NCI-H1105 treated with DMSO at 0.1 percent for 48 hours (cell line): ENCODE measurements around the gene C17orf67.
"Not testable (repeated sequence)": the region's sequence is repeated elsewhere in the genome, so short reads cannot be mapped to it uniquely, and the experiment has no call there.

Experiments used
- DNase-seq: peaks from one replicate; lab custom pipeline; 2025; lab: John Stamatoyannopoulos, UW

Gene C17orf67

DNA sequence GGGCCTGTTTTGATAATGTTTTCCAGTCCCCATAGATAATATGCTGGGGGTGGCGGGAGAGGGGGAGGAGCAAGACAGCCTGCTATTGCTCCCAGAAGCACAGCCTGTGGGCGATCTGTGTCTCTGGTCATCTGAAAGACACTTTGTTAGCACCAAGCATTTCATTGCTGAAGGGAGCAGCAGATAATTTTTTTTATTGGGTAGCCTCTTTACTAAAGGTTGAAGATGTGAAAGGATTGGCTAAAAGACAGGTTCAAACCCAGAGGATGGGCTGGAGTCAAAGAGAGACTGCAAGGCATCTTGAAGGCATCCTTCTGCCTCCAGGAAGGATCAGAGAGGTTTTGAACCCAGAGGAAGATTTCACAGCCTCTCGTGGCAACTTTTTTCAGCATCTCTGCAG lies 60.6 kb downstream of the C17orf67 start:
- no peak for DNase-seq

GRCh38 chr17:56772442-56772841 lies 61.3 kb downstream of the C17orf67 start:
- no peak for DNase-seq

DNA sequence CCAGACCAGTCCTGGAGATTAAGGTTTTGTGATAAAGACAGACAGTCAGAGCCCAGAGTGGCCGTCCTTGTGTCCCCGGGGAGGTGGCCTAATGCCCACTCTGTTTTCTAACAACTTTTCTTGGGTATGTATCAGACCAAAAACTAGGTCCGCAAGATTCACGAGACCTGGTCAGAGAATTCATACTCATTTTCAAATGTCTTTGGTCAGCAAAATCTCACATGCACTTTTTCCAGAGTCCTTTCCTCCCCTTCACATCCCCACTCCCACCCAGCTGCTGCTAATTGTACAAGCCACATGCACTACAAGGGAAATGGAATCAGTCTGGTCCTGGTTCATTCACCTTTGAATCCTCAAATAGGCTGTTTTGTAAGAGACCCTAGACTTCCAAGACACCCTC lies 61.7 kb downstream of the C17orf67 start:
- DNase-seq, result no peak

GRCh38 chr17:56771563-56771962 lies 62.2 kb downstream of the C17orf67 start:
- no peak for DNase-seq

DNA sequence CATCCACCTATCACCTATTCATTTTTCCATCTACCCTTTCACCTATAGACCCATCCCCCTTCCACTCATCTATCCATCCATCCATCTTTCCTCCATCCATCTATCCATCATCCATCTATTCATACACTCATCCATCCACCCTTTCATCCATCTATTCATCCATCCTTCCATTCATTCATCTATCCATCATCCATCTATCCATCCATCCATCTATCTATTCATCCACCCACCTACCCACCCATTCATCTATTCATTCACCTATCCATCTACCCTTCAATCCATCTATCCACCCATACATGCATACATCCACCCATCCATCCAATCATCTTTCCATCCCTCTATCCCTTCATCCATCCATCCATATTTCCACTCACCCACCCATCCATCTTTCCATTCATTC lies 63.3 kb downstream of the C17orf67 start:
- no peak for DNase-seq

GRCh38 chr17:56765449-56765848 lies 68.3 kb downstream of the C17orf67 start:
- no peak for DNase-seq

- DNase-seq, result no peak
Observed at GRCh38 chr17:56762988-56763387, 70.7 kb downstream of the C17orf67 start.

DNA sequence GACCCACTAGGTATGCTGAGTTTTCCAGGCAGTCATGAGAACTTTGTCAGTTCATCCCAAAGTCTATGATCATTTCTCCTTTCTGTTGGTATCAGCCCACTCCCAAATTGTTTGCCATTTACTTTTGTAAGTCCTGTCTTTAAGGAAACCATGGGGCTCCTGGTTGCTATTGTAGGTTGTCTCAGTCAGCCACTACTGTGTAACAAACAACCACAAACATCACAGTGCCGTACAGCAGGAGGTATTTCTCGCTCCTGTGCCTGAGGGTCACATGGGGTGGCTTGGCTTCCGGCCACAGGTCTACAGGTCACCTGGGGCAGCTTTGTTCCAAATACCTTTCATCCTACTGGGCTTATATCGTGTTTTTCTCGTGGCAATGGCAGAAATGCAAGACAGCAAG lies 71.6 kb downstream of the C17orf67 start:
- no peak for DNase-seq

GRCh38 chr17:56761387-56761786 lies 72.3 kb downstream of the C17orf67 start:
- no peak for DNase-seq

GRCh38 chr17:56757611-56758010 lies 76.1 kb downstream of the C17orf67 start:
- not testable (repeated sequence) for DNase-seq

DNA sequence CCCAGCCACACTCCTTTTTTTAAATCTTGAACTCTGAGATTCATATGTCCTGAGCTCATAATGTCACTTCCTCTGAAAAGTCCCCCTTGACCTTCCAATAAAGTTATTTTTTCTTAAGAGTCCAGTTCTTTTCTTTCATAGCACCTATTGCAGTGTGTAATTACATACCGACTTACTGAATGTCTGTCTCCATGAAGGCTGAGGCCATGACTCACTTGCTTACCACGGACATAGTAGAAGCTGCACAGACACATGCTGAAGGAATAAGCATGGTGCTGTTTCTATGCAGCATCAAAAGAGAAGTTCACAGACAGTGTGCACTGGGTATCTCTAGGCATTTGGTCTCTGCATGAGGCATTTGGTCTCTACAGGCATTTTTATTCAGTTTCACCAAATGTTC lies 77.2 kb downstream of the C17orf67 start:
- DNase-seq, result no peak

- no peak for DNase-seq
Observed at GRCh38 chr17:56755310-56755709, 78.4 kb downstream of the C17orf67 start.

DNA sequence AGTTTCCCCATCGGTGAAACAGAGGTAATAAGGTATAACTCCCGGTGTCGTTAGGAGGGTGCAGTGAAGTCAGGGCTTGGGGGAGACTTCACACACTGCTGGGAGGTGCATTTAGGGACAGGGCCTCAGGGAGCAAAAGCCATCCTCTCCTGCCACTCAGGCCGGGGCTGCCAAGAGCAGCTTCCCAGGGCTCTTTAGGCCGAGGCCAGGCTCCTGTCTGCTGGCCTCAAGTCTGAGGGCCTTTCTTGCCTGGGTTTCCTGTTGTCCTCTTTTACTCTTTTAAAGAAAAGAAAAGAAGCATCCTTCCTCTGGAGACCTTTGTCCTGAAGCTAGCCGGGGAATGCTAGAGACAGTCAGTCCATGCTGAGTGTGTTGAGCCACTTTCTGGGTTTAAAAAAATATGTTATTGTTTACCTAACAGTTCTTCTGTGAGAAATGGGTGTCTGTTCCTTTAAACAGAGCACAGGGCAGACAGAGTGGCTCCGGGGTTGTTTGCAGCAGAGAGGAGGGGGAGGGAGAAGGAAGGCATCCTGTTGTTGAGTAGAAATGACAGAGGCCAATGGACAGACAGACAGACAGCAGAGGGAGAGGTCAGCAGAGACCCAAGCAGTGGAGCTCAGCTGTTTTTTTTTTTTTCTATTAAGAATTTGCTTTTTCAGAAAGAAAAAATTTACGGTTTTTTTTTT lies 79.1 kb downstream of the C17orf67 start:
- no peak for DNase-seq

GRCh38 chr17:56752263-56752836 lies 81.4 kb downstream of the C17orf67 start:
- DNase-seq, result peak; percentile 12

GRCh38 chr17:56751145-56751738 lies 82.5 kb downstream of the C17orf67 start:
- no peak for DNase-seq

- DNase-seq, result no peak
Observed at GRCh38 chr17:56744721-56745120, 89.0 kb downstream of the C17orf67 start.

DNA sequence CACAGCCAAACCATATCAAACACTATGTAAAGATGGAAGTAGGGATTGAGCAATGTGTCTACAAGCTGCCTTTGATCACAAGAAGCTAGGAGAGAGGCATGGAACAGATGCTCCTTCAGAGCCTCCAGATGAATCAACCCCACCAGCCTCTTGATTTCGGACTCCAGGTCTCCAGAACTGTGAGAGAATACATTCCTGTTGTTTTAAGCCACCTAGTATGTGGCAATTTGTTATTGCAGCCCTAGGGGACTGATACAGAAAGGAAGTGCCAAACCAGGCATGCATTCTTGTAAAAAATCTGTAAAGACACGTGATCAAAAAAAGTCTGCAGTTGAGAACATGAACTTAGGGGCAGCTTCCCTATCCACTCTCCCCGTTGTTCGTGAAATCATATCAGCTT lies 91.1 kb downstream of the C17orf67 start:
- no peak for DNase-seq
